ENCODE data around the gene GASK1B.

GRCh38 chr4:158179465-158179864 is 6.6 kb upstream of the GASK1B start:
- no peak for TF ChIP-seq CTCF (optimal IDR thresholded peaks at IDR 0.05 in 1 of 3, IDR thresholded peaks at IDR 0.05 in 1 of 3, conservative IDR thresholded peaks at IDR 0.05 in 1 of 3; ENCODE audit: extremely low read depth in 1 of 3, insufficient read depth in 2 of 3, low read length in 3 of 3)
- TF ChIP-seq EZH2 (IDR thresholded peaks at IDR 0.05; ENCODE audit: low read length), result no peak
